Measurements from ENCODE around the gene PDS5B. TPM values are rescaled to one million over a fixed set of nuclear protein-coding genes. Genes with fewer than 3 reads are reported as not detected.

The PDS5B gene
- total and polyA plus RNA-seq, 2 donors (not counting 1 experiment from before 2014, with no cell fraction given): 6.6 to 62.9 TPM

GRCh38 chr13:32735859-32736258, 149.6 kb downstream of the PDS5B start:
- TF ChIP-seq EZH2 (IDR thresholded peaks at IDR 0.05; ENCODE audit: borderline replicate concordance, insufficient read depth, low read depth, low read length, poor library complexity, severe bottlenecking) (no peak), CTCF (IDR thresholded peaks at IDR 0.05) (no peak)
- no peak overlapping the region for H3K4me3 Mint-ChIP-seq
- H3K36me3 ChIP-seq (replicated peaks in 1 of 2; ENCODE audit: control extremely low read depth in 1 of 2, control insufficient read depth in 1 of 2, extremely low read depth in 1 of 2, insufficient read depth in 2 of 2, low read length in 1 of 2): peaks cover 0 to 3% of the 10 kb centered on the region in 2 experiments
- H3K27me3 ChIP-seq (replicated peaks in 1 of 4; ENCODE audit: control extremely low read depth in 1 of 4, control insufficient read depth in 3 of 4, insufficient read depth in 4 of 4, low read length in 3 of 4): no peaks in the 10 kb centered on the region
- H3K27ac Mint-ChIP-seq: no peak overlapping the region
- H3K79me2 ChIP-seq (ENCODE audit: control insufficient read depth, insufficient read depth, low read length): peaks cover 4% of the 10 kb centered on the region
- ChIA-PET CTCF (no interaction called here), POLR2A (no interaction called here)
- H4K20me1 ChIP-seq (ENCODE audit: control insufficient read depth, insufficient read depth, low read length, poor library complexity, severe bottlenecking): no peaks in the 10 kb centered on the region
- DNase-seq (no peak), ATAC-seq (ENCODE audit: low read depth) (no peak)
- H3K4me1 Mint-ChIP-seq: peaks cover 17% of the 10 kb centered on the region
- peak overlapping the region in 1 of 2 donors; percentile 76 for H3K27ac ChIP-seq (ENCODE audit: low read length in 2 of 2)
- no peaks in the 10 kb centered on the region for H3K9me3 ChIP-seq (ENCODE audit: control extremely low read depth in 1 of 3, control insufficient read depth in 2 of 3, insufficient read depth in 1 of 3, low read length in 2 of 3)
- peak overlapping the region; percentile 64 for H3K9ac ChIP-seq (ENCODE audit: low read length)
- H3K27me3 Mint-ChIP-seq: no peaks in the 10 kb centered on the region
- no peak overlapping the region for H3K4me3 ChIP-seq (ENCODE audit: control extremely low read depth in 1 of 5, extremely low read depth in 1 of 5, insufficient read depth in 1 of 5, low read depth in 2 of 5, low read length in 4 of 5)
- no peaks in the 10 kb centered on the region for H3K9me3 Mint-ChIP-seq (ENCODE audit: insufficient read depth)
- no peak overlapping the region for H3K4me2 ChIP-seq (replicated peaks; ENCODE audit: low read depth, low read length, poor library complexity, severe bottlenecking)
- peaks cover 0 to 5% of the 10 kb centered on the region in 2 donors for H3K4me1 ChIP-seq (ENCODE audit: control insufficient read depth in 2 of 2, insufficient read depth in 2 of 2, low read length in 2 of 2)
- intact Hi-C loops (cut with micrococcal nuclease): no loop called here
- H2AFZ ChIP-seq (ENCODE audit: insufficient read depth, low read depth, low read length, poor library complexity, severe bottlenecking): no peak overlapping the region

GRCh38 chr13:32736648-32737047, 150.4 kb downstream of the PDS5B start:
- peaks cover 4% of the 10 kb centered on the region for H3K79me2 ChIP-seq (ENCODE audit: control insufficient read depth, insufficient read depth, low read length)

More at GRCh38 chr13:32736648-32737047, 150.4 kb downstream of the PDS5B start:
- ChIA-PET POLR2A (no interaction called here), CTCF (no interaction called here)
- Mint-ChIP-seq H3K4me3 (peak overlapping the region; percentile 80), H3K9me3 (ENCODE audit: insufficient read depth) (no peaks in the 10 kb centered on the region), H3K4me1 (peaks cover 17% of the 10 kb centered on the region), H3K27ac (no peak overlapping the region), H3K27me3 (no peaks in the 10 kb centered on the region)
- Histone ChIP-seq H3K27ac (ENCODE audit: low read length in 2 of 2) (peak overlapping the region in 1 of 2 donors; percentile 76), H3K4me1 (ENCODE audit: control insufficient read depth in 2 of 2, insufficient read depth in 2 of 2, low read length in 2 of 2) (peaks cover 0 to 5% of the 10 kb centered on the region in 2 donors), H3K36me3 (replicated peaks in 1 of 2; ENCODE audit: control extremely low read depth in 1 of 2, control insufficient read depth in 1 of 2, extremely low read depth in 1 of 2, insufficient read depth in 2 of 2, low read length in 1 of 2) (peaks cover 3% of the 10 kb centered on the region in 2 experiments), H3K9me3 (ENCODE audit: control extremely low read depth in 1 of 3, control insufficient read depth in 2 of 3, insufficient read depth in 1 of 3, low read length in 2 of 3) (no peaks in the 10 kb centered on the region), H3K27me3 (replicated peaks in 1 of 4; ENCODE audit: control extremely low read depth in 1 of 4, control insufficient read depth in 3 of 4, insufficient read depth in 4 of 4, low read length in 3 of 4) (no peaks in the 10 kb centered on the region), H3K9ac (ENCODE audit: low read length) (peak overlapping the region; percentile 64), H3K4me2 (replicated peaks; ENCODE audit: low read depth, low read length, poor library complexity, severe bottlenecking) (peak overlapping the region; percentile 62), H3K4me3 (ENCODE audit: control extremely low read depth in 1 of 5, extremely low read depth in 1 of 5, insufficient read depth in 1 of 5, low read depth in 2 of 5, low read length in 4 of 5) (peak overlapping the region in 2 of 5 experiments; percentile 32 to 54), H4K20me1 (ENCODE audit: control insufficient read depth, insufficient read depth, low read length, poor library complexity, severe bottlenecking) (no peaks in the 10 kb centered on the region), H2AFZ (ENCODE audit: insufficient read depth, low read depth, low read length, poor library complexity, severe bottlenecking) (no peak overlapping the region)
- WGBS (ENCODE audit: insufficient coverage): 70% methylated on average over 3 of the region's 4 CpGs
- no peak for DNase-seq
- intact Hi-C loops (cut with micrococcal nuclease): no loop called here
- ATAC-seq (ENCODE audit: low read depth): no peak
- TF ChIP-seq EZH2 (IDR thresholded peaks at IDR 0.05; ENCODE audit: borderline replicate concordance, insufficient read depth, low read depth, low read length, poor library complexity, severe bottlenecking) (no peak), CTCF (IDR thresholded peaks at IDR 0.05) (no peak)

Measured in B cell (primary cell).